ENCODE results near the gene MRPS27.

The MRPS27 gene

DNA sequence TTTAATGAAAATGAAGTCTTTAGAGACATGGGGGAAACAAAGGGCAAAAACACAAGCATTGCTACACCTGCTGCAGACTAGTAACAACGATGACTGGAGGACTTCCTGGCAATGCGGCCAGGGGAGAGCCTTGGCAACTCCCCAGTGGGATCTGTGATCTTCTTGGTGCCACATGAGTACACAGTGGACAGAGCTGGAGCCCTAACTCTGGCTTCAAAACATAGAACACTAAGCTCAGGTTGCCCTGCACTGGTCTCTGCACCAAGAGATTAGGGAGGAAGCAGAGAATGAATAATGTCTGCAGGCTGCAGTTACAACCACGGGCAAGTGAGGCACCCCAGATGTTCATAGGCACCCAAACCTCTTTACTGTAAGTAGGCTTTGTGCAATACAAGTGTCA lies 91.1 kb downstream of the MRPS27 start:
- no peak for DNase-seq

DNA sequence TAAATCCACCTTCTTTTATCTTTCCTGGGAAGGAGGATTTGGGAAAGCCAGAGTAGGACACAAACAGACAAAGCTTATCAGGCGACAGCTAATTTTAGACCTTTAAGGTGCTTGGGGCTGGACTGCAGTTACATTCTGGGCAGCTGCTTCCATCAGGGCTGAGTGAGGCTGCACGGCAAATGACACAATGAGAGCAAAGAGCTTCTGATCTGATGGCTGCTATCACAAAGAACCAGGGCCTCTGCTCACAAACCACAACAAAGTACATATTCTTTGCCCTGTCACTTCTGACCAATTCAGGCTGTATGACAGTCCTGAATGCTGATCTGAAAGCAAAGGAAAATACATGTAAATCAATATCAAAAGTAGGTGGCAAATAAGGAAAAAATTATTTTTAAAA lies 93.1 kb downstream of the MRPS27 start:
- DNase-seq: no peak

DNA sequence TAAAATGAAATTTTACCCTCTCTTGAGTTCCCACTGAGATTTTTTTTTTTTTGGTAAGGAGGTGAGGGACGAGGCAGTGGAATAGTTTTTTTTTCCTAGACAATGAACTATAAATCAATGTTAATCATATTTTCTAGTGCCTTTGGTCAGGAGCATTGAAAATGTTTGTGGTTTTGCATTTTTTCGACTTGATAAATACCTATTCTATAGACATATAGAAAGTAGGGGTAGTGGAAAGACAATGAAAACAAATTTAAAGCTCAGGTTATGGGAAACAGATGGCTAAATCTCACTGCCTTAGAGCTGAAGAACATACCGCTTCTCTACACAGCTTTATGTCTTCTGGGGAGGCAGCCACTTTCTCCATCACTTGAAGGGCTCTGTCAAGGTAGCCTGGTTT lies 94.3 kb downstream of the MRPS27 start:
- no peak for DNase-seq

DNA sequence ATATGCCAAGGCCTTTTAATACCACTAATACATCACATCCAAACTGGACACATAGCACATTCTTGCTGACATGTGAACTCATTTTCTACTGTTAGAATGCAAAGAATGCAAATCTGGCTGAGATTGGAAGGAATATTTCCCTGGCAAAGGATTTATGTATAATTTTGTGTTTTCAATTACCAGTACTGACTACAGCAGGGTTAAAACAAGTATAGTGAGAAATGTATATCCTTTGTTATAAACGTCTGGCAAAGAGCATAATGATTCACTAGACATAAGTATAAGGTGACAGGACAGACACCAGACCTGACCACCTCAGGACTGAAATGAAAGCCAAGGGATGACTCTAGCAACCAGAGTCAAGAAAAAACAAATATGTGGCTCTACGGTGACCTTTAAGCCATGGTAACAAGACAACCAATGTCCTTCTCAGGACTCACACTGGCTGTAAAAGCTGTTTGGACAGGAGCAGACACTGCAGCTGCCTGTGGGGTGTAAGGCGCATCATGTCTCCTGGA lies 95.0 kb downstream of the MRPS27 start:
- DNase-seq: no peak

DNA sequence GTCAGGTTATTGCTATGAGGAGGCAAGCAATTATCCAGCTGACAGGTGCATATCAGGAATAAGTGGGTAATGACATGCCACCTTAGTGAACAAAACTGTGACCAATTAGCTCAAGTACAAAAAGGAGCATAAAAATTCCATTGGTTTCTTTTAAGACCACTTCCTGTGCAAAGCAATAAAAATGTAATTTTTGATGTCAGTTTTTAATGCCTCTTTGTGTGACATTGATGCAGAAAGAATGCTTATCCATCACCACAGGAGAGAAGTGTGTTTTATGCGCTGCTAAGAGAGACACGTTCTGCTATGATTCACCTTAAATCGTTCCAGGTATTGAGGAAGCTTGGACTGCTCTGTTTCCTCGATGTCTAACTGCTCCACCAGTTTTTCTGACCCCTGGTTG lies 96.7 kb downstream of the MRPS27 start:
- DNase-seq: no peak

DNA sequence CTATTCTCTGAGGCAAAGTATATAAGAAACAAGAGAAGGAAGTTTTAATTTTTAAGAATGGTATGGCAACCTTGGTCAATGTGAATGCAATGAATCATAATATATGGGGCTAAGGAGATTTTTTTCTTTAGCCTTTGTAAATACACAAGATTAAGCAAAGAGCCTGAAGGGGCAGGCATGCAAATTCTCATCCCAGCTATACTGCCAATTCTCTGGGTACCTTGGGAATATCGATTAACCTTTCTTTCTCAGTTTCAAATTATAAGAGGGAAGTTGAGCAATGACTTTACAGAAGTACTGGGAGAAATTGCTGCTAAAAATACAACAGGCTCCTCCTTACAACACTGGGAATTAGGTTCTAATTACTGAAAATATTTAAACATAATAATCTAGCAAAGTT lies 97.5 kb downstream of the MRPS27 start:
- no peak for DNase-seq

DNA sequence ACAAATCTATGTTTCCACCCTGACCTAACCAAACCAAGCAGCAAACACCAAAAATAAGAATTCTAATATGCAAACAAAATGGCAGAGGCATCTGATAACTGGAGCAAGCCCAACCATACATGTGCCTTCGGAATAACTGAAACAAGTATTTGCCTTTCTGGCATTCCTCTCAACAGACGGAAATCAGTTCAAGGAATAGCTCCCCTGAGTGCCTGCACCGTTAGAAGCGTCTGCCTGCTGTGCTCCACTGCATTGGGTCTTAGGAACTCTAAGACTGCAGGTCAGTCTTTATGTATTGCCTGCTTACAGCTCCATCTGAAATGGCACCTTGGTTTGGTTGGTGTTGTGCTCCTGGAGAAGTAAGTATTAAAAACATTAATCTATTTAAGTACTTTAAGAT lies 98.5 kb downstream of the MRPS27 start:
- no peak for DNase-seq

DNA sequence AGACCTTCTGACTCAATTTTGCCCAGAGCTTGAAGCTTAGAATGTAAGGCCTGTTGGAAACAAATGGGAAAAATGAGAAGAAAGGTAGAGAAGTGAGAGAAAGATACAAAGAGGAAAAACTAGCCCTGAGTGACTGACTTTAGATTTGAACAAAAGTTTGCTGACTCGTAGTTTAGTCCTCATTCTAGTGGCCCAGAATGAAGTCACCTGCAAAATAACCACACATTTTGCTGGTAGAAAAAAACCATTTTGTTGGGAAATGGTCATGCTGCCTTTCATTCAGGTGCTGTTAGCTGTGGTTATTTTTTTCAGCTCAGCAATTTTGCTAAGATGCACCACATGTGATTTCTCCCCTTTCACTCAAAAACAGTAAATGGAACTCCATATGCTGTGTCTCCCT lies 98.9 kb downstream of the MRPS27 start:
- DNase-seq: no peak

DNA sequence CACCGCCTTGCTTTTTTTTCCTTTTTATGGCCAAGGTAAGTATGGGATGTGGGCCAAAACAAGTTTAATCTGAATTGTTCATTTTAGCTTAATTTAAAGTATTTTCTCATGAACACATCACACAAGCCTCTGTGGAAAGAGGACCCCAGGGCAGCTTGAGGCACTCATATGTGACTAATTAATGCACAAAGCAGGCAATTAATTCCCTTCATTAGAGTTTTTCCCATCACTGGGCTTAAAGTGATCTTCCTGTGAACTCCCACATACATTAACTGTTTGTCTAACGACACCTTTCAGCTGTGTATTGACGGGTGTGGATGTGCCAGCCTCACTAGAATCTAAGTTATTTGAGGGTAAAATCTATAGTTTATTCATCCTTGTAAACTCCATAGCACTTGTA lies 103.3 kb downstream of the MRPS27 start:
- no peak for DNase-seq

DNA sequence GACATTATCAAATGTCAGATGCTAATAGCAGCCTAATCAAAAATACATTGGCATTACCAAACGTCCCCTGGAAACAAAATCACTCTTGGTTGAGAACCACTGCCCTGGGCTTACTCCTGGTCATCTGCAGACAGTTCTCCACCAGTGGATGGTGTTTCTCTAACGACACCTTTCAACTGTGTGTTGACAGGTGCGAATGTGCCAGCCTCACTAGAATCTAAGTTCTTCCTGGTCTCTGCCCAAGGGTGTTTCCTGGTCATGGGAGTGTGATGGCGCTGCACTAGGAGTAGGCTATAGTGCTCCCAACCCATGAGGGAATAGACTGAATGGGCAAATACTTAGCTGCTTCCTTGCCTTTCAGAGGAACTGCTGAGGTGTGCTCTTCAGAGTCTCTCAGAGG lies 105.9 kb downstream of the MRPS27 start:
- no peak for DNase-seq

DNA sequence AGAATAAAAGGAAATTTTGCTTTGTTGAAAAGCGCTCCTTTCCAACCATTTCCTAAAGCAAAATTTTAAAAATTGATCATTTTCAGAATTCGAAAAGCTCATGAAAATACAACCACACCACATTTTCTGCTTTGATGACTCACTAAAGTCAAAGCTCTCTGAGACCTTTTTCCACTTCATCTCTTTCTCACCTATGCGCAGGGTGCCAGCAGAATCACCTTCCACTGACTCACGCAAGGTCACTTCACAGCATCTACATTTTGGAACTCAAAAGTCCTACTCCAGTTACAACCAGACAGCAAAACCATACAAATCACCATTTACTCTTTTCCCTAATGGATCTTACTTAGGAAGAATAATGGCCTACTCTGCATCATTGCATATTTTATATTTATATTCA lies 106.6 kb downstream of the MRPS27 start:
- DNase-seq: no peak

DNA sequence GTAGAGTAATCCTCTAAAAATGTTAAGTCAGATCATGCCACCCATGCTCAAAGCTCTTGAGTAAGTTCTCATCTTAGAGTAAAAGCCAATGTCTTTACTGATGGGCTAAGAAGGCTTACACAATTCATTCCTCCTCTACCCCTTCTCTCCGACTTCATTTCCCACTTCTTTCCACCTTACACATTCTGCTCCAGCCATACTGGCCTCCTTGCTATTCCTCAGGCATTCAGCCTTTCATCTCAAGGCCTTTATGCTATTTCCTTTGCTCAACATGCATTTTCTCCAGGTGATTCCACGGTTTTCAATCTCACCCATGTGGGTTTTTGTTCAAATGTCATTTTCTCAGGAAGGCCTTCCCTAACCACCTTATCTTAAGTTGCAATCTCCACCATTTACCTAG lies 107.9 kb downstream of the MRPS27 start:
- no peak for DNase-seq

DNA sequence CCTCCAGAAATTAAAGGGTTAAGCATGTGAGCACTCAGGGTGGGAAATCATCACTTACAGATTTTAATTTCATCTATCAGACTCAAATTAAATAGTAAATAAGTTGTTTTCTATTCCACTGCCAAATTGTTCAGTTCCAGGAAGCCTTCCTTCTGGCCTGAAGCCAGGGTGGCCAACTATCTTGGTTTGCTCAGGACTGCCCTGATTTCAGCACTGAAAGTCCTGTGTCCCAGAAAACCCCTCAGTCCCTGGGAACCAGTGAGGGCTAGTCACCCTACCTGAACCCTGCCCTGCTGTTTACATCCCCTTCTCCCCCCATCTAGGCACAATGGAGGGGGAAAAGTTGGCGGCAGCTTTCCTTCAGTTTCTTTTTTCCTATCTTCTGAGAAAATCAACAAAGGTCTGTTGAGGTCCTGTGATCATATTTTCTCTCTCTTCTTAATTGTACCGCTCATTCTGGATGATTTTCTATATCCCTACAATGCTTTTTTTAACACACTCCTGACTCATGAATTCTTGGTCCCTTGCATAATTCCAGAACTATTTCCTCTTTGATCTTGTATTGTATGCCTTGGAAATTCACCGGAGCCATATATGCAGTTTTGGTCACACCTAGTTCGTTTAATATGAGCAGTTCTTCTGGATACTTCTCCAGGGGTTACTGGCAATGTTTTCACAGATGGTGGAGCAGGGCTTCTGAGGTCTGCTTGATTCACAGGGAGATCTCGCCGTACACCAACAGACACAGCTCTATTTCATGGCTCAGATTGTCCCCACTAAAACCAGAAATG lies 109.0 kb downstream of the MRPS27 start:
- no peak for DNase-seq

DNA sequence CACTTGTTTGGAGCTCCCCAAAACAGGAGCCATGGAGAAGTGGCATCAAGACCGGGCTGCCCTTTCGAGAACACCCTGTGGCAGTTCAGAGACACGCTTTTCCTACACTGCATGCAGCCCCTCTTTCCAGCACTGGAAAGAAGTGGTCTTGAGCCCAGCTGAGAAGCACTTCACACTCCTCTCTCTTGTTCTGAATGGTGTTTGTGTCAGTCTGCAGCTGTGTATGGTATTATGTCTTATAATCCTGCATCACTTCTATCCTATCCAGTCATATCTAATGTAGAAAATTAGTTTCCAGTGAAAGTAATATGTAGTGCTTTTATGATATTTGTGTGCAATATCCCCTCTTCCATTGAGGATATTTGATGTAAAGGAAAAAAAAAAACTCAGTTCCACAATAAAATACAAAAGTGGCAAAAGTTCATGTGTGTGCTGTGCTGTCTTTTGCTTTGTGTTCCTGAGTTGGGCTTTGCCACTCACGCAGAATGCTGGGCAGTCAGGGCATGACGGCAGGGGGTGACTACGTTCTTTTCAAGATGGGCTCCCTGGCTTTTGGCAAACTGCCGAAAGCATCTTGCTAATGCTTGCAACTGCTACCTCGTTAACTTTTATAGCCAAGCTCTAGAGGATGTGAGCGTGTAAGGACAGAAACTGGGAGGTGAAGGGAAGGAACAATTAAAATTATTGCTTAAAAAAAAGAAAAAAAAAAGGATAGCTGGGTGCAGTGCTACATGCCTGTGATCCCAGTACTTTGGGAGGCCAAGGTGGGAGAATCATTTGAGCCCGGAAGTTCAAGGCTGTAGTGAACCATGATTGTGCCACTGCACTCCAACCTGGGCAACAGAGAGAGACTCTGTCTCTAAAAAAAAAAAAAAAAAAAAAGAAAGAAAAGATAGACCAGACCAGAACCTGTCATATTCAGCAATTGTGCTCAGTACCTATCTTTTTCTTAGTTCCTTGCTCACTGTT lies 110.6 kb downstream of the MRPS27 start:
- DNase-seq: no peak

DNA sequence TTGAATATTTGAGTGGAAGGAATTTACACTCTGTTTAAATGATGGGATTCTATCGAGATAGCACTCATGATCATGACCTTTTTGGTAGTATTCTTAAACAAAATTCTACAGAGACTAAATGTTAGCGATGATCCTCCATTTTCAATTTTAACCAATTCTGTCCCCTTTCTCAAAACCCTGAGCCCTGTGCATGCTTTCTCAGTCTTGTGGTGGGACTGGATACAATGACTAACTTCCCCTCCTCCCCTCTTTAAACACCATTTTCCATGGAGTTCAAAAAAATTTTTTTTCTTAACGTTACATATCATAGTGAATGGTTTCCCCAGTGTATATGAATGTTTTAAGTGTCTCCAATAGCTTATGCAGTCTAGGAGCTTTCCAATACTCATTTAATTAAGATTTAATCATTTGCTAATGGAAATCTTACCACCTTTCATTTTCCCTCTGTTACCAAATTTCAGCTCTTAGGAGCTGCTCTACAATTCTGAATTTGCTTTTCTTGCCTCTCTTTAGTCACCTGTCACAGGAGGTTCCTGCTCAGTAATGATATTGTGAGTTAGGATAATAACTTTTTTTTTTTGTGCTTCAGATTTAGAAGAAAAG lies 111.6 kb downstream of the MRPS27 start:
- no peak for DNase-seq

DNA sequence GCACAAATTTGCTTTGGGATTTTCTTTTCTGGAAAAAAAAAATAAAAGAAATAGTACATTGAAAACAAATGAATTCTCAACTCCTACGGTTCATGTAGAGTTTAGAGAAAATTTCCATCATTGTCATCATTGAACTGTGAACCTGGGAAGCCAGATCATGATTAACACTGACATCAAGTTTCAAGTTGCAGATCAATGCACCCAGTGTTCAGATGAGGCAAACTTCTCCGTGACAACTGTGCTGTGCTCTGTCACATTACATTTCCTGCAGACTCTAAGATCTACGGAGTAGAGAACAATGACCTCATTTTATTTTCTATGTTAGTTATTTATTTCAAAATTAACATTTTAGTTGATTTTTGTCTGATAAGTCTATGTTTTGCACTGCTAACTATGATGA lies 113.0 kb downstream of the MRPS27 start:
- no peak for DNase-seq

DNA sequence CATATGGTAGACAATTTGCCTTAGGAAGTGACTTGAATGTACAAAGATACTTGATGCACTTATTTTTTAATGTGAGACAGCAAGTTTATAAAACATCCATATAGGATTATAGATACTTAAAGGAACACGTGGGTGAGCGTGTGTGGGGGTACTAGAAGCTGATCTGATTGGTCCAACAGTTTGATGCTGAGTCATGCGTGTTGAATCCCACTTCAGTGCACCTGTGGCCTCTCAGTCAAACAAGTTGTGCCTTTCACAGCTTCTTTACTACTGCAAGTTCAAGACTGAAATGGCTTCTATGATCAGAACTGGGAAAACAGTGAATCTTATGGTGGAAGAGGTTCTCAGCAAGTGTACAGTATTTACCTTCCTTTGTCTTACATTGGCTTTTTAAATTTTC lies 113.9 kb downstream of the MRPS27 start:
- DNase-seq: no peak

DNA sequence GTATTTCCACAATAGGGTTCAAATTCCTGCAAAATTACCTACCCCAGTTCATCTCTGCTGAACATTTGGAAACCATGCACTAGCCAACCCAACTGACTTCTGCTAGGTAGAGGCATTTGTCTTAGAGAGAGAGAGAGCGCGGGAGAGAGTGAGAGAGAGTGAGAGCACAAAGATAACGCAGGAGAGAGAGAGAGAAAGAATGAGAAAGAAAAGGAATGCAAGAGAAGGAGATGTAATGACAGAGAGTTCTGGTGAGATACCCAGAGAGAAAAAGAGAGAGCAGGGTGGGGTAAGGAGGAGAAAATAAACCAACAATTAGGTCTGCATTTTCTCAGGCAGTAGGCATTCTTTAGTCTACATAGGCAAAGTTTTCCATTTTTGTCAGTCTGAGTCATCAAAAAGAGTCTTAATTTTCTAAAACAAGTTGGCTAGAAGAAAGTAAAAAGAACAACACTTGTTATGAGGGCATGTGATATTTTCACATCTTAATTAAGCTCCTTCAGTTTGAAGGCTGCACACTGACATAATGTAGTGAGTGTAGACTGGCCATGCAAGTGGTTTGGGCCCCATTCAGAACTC lies 114.5 kb downstream of the MRPS27 start:
- DNase-seq: no peak

DNA sequence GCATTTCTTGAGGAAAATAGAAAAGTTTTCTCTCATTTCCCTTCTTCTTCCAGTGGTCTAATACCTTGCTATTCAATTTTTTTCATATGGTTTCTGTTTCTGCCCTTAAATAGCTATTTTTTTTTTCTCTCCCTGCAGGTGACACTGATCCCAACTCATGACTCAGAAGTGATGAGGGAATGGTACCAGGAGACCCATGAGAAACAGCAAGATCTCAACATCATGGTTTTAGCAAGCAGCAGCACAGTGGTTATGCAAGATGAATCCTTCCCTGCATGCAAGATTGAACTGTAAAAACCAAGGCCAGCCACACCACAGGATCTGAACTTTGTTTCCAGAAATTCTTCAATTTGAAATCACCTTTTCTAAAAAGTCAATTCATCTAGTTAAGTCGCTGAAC lies 115.1 kb downstream of the MRPS27 start:
- DNase-seq: no peak

DNA sequence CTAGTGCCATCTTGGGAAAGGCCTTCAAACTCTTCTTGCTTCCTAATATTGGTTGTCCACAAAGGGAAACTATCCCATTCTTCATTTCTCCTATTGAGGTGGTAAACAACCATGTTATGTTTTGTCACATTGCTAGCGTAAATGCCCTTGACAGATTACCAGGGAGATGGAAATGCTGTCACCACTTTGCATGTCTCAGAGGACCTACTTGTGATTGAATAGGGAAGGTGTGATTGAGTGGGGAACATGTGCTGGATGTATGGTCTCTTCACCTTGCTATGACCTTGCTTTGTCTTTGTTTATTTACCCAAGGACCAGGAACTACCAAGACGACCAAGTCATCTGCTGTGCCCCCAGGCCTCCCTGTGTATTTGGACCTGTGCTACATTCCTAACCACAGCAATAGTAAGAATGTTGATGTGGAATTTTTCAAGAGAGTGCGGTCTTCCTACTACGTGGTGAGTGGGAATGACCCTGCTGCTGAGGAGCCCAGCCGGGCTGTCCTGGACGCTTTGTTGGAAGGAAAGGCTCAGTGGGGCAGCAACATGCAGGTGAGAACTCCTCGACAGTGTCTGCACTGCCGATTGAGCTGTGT lies 116.7 kb downstream of the MRPS27 start:
- no peak for DNase-seq

DNA sequence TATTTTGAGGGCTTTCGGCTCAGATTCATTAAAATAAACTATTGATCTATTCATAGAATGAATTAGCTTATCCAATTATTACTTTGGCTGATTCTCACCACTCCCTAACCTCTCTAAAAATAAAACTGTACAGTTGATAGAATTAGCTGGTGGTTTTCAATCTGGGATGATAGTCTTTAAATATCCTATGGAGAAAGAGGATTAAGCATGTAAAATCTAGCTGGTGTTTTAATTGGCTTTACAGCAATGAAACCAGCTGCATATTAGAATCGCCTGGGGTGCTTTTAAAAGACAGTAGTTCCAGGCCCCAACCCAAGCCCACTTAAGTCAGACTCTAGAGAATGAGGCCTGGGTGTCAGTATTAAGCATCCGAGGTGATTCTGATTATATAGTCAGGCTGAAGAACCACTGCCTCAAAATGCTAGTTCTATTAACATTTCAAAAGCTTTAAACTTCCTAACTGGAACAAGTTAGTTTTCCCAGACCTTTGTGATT lies 117.7 kb downstream of the MRPS27 start:
- no peak for DNase-seq

DNA sequence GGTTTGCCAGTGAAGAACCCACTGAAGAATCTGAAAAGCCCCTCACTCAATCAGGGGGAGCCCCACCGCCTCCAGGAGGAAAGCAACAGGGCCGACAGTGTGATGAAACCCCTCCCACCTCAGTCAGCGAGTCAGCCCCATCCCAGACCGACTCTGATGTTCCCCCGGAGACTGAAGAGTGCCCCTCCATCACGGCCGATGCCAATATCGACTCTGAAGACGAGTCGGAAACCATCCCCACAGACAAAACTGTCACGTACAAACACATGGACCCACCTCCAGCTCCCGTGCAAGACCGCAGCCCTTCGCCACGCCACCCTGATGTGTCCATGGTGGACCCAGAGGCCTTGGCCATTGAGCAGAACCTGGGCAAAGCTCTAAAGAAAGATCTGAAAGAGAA lies 120.4 kb downstream of the MRPS27 start:
- no peak for DNase-seq

DNA sequence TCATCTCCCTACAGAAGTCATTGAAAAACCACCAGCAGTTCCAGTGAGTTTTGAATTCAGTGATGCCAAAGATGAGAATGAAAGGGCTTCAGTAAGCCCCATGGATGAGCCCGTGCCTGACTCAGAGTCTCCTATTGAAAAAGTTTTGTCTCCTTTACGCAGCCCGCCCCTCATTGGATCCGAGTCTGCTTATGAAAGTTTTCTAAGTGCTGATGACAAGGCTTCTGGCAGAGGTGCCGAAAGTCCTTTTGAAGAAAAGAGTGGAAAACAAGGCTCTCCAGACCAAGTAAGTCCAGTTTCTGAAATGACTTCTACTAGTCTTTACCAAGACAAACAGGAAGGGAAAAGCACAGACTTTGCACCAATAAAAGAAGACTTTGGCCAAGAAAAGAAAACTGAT lies 122.6 kb downstream of the MRPS27 start:
- DNase-seq: no peak

Measured in suppressor macrophage treated with lipopolysaccharide for 1 hour (primary cell).